DMS 273 (cell line): ENCODE measurements around the gene NUMB.

ENCODE experiments used
- DNase-seq: peaks from one replicate; lab custom pipeline; 2025; ENCODE audit not compliant: unreplicated experiment; lab: John Stamatoyannopoulos, UW

NUMB gene

GRCh38 chr14:73293782-73294781, 164.3 kb downstream of the NUMB start:
- no peak for DNase-seq

GRCh38 chr14:73290279-73290678, 168.1 kb downstream of the NUMB start:
- no peak for DNase-seq

DNA sequence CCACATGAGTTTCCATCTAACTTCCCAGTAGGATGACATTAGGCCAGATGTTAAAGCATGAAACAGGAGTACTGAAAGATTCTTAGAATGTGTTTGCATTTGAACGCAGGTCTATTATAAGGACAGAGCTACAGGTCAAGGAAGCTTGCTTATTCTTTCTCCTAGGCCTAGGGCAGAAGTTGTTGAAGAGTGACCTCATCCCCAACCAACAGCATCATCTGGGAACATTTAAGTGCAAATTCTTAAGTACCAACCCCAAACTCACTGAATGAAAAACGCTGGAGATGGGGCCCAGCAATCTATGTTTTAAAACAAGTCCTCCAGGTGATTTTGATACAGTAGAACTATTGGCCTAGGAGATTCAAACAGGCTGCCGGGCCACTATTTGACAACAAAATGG, 168.6 kb downstream of the NUMB start:
- no peak for DNase-seq

GRCh38 chr14:73289308-73289707, 169.0 kb downstream of the NUMB start:
- no peak for DNase-seq

GRCh38 chr14:73287071-73287470, 171.3 kb downstream of the NUMB start:
- no peak for DNase-seq

GRCh38 chr14:73286598-73286997, 171.7 kb downstream of the NUMB start:
- no peak for DNase-seq

- no peak for DNase-seq
These were observed 172.4 kb downstream of the NUMB start for GRCh38 chr14:73285979-73286378.

GRCh38 chr14:73283608-73284379, 174.6 kb downstream of the NUMB start:
- peak; percentile 63 for DNase-seq

GRCh38 chr14:73280903-73281302, 177.4 kb downstream of the NUMB start:
- no peak for DNase-seq

GRCh38 chr14:73277376-73277775, 181.0 kb downstream of the NUMB start:
- DNase-seq: no peak

DNA sequence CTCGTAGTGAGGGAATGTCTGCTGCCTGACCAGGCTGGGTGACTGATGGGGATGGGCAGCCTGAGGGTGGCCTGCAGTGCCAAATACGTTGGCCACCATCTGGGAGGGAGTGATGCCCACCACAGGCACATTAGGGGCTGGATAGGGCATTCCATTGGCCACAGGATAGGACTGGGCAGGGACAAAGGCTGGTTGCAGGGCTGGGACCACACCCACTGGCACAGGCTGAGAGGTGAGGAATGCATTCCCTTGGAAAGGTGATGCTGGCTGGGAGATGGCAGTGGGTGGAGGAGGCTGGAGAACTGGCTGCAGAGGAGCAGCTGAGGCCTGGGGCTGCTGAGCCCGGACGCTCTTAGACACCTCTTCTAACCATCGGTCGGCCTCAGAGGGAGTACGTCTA, 181.5 kb downstream of the NUMB start:
- DNase-seq: no peak

DNA sequence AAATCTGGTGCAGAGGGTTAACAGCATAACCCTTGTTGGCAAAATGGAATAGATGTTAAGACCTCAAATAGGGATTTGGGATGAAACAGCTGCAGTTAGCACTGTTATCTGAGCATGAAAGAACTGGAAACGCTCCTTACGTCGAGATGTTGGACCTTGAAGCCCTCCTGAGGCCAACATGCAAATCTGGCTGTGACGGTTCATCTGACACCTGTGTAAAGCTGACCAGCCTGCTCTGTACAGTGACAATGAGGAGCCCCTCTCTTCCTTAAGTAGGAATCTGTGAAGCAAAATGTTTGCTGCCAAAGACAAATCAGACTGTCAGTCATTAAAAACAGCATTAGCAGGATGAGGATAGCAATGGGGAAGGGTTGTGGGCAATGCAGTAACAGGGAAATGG, 184.5 kb downstream of the NUMB start:
- no peak for DNase-seq

- DNase-seq: peak; percentile 92
These were observed 186.0 kb downstream of the NUMB start for GRCh38 chr14:73272393-73272792.

GRCh38 chr14:73269729-73270531, 188.4 kb downstream of the NUMB start:
- no peak for DNase-seq

- DNase-seq: no peak
These were observed 190.9 kb downstream of the NUMB start for GRCh38 chr14:73267474-73267873.

DNA sequence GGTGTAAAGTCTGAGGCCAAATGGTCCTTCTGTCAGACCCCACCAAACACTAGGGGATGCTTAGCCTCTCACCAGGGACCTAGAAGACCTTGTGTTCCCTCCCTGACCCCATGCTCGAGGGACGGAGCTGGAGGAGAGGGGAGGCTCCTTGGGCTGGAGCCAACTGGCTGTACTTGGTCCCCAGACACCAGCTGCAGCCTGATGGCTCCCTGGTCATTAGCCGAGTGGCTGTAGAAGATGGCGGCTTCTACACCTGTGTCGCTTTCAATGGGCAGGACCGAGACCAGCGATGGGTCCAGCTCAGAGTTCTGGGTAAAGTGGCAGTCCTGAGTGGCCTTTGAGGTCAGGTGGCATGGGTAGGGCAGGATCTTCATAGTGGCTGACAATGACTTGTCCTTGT, 192.0 kb downstream of the NUMB start:
- DNase-seq: no peak

DNA sequence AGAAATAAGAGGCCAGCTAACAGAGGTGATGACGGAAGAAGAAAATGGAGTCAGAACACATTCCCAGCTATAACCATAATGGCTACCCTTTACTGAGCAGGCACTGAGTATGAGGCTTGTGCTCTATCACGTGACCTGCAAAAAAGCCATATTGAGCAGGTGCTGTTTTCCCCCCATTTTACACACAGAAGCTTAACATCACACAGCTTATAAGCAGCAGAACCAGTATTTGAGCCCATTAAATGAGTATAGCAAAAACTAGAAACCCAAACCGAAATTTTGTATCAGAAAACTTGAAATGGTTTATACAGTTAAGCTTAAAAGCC, 192.7 kb downstream of the NUMB start:
- no peak for DNase-seq

- peak; percentile 36 for DNase-seq
These were observed 193.2 kb downstream of the NUMB start for GRCh38 chr14:73264885-73265720.

- DNase-seq: no peak
These were observed 194.1 kb downstream of the NUMB start for GRCh38 chr14:73264080-73264884.

DNA sequence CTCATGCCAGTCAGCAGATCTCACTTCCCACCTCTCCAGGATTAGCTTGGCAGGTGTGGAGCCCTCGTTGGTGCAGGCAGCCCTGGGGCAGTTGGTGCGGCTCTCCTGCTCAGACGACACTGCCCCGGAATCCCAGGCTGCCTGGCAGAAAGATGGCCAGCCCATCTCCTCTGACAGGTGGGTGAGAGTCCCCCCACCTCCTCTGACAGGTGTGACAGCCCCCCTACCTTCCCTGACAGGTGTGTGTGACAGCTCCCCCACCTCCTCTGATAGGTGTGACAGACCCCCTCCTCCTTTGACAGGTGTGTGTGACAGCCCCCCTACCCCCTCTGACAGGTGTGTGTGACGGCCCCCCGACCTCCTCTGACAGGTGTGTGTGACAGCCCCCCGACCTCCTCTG, 194.7 kb downstream of the NUMB start:
- DNase-seq: no peak
